SHP77 treated with DMSO at 0.1 percent for 48 hours (cell line): ENCODE results near the gene HOXA13.

Source experiments
- DNase-seq: peaks from one replicate; lab custom pipeline; 2025; lab: John Stamatoyannopoulos, UW

HOXA13 gene

DNA sequence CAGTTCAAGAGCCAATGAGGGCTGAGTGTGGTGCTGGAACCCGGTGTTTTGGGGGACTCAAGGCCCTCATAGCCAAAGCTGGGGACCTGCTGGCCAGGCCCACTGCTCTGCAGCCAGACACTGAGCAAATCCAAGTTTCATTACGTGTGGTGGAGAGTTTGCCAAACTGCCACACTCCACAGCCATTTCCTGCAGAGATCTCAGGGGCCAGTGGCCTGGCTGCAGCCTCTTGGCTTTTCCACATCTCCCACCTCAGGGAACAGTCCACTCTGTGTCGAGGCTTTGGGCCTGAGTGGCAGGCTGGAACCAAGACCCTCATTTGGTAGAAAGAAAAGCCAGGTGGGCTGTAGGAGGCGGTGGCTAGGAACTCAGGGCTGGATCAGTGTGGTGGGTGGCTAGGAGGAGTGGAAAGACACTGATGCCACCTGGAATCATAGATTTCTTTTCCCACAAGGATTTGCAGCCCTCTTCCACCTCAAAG is 18.1 kb downstream of the HOXA13 start:
- no peak for DNase-seq

DNA sequence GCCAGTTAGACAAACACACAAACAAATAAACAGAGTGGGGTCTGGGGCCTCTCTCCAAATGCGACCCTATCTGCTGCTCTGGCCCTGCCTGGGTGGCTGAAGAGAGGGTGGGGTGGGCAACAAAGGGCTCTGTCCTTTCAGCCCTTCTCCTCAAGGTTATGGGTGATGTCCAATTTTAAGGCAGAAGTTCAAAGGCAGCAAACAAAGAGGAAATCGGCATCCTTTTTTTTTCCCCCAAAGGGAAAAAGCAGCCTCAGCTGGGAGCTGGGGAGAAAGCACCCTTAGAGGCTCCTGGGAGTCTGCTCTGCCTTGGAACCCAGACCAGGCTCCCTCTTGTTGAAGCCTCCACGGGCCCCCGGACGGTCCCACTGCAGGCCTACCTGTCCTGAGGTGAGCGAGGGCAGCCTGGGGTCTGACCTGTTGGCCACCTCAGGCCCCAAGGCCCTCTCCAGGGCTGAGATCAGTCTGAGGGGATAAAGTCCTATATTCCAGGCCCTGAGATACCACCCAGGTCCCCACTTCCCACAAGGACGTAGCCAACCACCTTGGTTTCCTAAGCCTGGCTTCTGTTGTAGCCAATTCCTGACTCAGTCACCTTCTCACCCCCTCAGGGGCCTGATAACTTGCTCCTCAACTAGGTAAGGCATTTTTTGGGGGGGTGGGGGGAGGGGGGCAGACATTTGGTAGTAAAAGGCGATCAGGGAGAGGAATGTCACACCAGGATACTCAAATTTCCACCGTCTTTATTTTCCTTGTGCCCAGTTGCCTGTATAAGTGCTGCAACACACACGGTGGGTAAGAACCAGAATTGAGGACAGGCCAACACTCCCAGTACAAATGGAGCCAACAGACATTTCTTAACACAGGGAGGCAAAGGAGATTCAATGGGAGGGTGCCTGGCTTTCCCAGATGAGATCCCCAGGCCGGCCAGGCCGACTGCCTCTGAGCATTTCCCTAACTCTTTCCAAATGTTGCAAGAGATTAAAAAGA is 19.2 kb downstream of the HOXA13 start:
- no peak for DNase-seq

DNA sequence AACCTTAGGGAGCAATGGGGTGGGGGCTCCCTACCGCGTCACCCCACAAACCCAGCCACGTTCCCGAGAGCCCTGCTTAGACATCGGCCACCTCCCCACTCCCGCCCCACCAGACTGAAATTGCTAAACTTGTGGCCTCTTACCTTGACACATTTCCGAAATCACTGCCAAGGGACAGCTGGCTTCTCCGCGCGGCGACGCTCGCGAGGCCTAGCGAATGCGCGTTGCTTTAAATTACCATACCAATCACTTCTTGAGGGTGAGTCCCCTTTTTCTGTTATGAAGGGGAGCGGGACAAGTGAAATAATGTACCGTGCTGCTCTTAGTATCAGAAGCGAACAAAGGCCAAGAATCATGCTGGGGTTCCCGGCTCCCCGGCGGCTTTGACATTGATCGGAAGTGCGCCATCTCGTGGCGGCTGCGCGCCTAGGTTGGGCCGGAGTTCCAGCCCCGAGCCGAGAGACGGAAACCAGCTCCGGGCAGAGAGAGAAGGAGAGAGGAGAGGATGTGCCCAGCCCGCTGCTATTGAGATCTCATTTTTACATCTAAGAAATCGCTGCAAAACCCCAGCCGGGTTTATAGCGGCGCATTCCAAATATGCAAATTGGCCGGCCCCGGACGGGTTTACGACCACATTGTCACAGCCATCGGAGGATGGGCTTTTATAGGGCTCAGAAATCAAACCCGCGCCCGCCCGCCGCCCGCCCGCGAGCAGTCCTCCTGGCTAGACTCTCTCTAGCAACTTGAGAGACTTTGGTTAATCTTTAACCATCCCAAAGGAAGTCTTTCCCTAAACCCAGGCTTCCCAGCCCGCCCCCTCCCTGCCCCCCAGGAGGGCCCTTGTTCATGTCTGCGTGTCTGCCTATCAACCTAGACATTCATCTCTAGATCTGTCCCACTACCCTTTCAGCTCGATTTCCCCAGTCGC is 20.1 kb downstream of the HOXA13 start:
- no peak for DNase-seq

DNA sequence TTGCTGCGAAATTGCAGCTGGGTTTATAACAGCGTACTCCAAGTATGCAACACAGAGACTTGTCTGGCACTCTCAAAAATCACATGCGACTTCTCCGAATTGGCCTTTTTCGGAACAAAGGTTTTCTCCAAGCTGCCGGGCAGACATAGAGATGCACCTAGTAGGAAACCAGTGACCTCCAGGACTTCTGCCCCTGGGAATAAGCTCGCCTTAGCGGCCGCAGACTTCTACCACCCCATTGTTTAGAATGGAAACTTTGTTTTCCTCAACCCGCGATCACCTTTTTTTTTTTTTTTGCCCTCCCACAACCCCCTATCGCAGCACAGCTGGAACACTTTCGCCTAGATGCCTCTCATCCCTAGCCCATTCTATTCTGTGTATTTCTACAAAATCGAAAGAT is 20.9 kb downstream of the HOXA13 start:
- DNase-seq = no peak

DNA sequence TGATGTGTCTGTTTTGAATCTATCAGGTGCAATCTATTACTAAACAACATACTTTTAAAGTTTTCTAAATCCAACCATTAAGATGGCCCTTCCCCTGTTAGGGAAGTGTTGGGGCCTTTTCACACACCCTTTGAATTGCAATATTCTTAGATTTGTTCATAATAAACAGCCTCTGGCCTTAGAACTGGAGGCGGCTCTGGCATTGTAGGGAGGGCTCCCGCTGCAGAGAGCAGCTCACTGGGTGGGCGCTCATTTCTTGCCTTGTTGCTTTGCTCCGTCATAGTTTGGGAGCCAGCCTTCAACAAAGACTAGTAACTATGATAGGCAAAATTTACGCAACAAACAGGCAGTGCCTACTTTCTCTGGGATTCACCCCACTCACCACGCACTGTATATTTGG is 21.5 kb downstream of the HOXA13 start:
- DNase-seq = no peak

DNA sequence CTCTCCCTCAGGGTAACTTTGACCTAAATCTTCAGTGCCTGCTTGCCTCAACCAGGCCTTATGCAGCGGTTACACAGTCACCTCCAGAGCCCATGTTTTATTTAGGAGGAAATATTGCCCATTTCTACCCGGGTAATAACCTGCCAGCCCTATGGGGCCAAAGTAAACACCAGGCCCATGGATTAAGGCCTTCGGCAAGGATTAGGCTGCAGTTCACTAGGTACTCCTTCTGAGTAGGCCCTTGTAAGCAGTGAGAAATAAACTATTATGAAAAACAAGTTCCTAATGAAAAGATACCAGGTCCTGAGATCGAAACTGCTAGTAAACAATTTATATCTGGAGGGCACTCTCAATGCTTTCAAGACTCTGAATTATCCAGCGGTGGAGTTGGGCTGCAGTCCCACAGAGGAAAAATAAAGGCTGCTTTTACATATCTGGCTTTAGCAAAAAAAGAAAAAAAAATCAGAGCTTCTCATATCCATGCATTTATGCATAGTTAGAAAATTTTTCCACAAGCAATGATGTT is 22.0 kb downstream of the HOXA13 start:
- DNase-seq = no peak

DNA sequence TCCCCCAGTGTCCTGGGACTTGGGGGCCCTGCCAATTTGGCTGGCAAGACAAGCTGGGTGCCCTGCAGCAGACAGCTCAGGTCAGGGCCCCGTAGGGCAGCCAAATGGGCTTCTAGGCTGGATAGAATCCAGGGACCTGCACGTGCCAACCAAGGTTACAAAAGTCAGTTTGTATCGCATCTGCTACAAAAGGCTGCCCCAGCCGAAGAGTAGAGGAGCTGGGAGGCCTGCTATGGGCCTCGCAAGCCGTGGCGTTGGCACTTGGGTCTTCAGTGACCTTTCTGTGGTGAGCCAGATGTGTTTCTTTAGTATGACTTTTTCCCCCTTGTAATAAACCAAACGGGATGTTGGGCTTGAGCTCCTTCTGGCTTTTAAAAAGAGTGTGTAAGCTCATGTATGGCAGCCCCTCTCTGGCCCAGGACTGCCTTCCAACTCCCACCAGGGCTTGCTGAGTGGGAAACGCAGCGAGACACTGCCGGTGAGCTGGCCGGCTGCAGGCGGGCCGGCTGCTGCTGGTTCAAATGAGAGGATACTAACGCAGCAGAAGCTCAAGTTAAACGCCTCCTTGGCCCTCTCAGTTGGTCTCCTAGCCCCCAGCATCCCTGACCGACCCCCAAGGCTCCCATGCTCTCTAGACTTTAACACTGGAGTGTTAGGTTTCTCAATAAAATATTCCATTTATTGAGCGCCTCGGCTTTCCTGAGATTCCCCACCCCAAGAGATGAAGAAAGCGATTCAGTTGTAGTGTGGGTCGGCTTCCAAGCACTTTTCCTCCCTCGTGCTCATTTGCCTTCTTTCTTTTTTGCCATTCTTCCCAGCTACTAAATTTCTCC is 22.7 kb downstream of the HOXA13 start:
- DNase-seq = no peak

DNA sequence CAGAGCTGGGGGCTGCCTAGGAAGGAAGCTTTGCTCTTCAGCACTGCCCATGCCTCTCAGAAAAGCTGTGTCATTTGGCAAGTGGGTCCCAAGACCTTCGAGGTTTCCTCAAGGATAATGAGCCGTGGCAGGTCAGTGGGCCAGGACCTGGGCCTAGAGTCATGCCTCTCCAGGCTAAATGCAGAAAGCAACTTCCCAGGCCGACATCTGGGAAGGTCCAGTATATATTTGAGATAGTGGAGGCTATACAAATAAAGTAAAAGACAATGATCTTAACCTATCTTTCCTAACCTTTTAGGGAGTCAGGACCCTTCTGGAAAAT is 23.4 kb downstream of the HOXA13 start:
- no peak for DNase-seq

DNA sequence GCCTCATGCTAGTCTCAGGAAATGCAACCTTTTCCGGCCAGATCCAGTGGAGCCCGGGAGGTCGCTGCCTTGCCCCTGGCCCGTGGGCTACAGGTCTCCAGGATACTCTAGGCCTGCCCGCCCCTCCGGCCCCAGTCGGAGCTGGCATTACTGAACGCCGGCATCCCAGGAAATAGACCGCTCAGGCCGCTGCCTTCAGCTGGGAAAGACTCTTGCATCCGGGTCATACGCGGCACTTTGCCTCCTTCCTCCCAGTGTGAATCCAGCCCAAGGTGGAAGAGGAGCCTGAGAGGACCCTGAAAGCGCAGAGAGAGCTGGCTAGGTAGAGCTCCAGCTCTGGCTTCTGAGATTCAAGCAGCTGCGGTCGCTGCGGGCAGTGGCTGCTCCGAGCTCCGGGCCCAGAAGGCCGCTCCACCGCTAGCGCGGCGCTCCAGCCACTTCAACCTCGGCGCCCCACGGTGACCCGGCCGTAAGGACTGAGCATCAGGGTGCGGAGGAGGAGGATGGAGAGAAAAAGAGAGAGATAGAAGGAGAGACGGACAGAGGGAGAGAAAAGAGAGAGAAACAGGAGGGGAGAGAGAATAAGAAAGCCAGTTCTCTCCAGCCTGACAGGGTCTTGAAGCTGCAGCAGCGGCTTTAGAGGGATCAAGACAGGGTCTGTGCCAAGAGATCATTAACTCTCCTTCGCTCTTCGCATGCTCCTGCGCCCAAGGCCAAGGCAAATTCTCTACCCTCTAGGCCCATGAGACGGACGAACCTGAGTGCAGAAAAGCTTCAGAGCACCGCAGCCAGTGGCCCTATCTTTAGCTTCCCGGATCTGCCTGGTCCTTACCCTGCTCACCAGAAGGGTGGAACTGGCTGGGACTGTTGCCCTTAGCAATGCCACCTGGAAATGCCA is 24.0 kb downstream of the HOXA13 start:
- DNase-seq = no peak

DNA sequence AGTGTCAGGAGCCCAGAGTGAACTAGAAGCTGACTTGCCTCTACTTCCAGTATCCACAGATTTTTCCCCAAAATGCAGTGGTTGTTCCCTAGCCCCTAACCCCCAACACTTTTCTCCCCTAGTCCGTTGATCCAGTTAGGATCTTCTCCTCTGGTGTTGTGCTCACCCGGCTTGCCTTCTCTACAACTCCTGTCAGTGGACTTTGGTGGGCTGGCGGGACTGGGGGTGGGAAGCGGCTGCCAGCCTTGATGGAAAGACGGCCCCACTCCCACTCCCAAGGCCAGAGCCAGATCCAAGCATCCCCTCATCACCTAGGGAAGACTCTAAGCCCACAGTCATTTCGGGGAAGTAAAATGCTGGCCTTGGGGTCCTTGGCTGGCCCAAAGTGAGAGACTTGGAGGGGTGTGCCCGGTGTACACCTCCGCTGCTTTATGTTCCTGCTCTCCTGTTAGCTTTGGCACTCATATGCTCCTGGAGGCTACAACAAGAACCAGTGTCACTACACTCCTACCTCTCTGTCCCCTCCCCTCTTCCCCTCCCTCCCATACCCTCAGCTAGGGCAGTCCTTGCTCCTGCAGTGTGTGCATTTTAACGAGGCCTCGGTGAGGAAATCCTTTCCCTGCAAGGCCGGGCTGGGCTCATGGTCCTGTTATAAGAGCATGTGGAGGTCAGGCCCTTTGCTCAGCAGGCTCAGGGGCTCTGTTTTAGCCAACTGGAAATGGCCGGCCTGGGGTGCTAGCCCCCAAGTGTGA is 24.8 kb downstream of the HOXA13 start:
- no peak for DNase-seq

DNA sequence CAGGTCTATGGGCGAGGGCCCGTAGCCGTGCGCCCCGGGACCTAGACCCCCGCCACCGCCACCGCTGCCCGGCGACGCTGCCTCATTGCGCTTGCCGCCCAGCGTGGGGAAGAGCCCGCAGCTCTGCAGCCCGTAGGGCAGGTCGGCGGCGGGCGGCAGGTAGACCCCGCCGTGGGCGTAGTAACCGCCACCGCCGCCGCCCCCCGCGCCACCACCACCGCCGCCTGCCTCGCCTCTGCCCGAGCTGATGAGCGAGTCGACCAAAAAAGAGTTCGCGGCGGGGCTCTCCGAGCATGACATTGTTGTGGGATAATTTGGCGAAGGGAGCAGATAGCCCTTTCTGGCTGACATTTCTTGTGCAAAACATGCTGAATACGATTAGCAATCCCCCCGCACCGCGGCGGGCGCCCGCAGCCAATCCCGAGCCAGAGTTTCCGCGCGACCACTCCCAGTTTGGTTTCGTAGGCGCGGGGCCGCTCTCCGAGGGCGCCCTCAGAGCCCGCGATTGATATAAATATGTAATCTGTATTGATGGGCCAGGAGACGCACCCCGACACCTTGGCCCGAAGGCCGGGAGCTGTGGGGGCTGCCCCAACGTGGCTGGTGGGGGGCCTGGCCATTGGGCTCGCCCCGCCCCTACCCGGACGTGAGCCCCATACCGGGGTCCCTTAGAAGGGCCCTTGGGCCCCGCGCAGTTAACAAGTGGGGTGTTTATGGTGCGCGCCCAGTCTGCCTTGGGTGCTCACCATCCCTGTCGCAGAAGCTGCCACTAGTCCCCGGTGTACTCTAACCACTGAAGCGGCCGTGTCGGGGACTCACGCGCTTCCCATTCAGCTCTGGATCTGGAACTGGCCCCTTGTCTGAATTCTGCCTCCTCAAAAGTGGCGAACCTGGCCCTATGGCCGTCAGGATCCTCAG is 25.7 kb downstream of the HOXA13 start, which contains the start of gene HOXA10:
TSS of gene HOXA10 (minus strand) at position 365 of the 918 bp plus-strand sequence. CDS start at position 351, 14 bp downstream.
- DNase-seq = no peak

DNA sequence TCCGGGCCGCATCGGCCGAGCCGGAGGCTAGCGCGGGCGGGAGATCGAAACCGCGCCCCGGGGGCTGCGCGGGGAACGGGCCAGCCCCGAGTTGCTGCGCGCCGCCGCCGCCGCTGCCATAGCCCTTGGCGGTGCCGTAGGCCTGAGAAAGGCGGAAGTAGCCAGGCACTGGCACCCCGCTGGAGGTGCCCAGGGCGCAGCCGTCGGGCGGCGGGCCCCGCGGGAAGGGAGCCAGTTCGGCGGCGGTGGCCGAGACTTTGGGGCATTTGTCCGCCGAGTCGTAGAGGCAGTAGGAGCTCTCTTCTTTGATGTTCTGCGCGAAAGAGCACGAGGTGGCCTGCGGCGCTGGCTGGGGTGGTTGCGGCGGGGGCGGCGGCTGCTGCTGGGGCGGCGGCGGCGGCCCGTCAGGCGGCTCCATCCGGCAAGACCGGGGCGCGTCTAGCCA is 26.4 kb downstream of the HOXA13 start:
- DNase-seq = no peak

DNA sequence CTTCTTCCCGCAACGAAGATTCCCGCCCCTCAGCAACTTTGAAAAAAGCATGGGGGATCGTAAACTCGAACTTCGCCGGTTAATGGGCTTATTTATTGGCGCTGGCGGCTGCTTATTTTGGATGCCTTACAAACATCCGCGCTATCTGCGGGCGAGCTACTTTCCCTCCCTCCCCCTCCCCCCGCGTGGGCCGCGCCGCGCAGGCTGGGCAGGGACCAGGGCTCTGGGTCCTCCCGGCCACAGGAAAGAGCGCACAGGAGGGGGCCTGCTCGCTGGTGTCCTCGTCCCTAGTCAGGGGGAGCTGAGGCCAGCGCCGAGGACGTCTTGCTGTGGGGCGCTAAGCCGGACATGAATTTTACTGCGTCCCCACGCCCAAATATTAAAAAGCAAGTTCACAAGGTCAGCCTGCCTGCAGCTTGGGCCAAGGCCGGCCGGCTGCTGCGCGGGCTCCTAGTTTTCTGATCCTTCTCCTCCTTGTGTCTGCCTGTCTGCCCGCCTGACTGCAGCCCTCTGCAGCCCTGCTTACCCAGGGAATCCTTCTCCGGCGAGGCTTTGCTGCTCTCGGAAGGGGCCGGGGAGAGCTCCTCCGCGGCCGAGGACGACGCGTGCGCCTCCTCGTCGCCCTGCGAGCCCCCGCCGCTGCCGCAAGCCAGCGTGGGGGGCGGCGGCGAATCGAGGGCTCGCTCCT is 26.9 kb downstream of the HOXA13 start:
- no peak for DNase-seq

DNA sequence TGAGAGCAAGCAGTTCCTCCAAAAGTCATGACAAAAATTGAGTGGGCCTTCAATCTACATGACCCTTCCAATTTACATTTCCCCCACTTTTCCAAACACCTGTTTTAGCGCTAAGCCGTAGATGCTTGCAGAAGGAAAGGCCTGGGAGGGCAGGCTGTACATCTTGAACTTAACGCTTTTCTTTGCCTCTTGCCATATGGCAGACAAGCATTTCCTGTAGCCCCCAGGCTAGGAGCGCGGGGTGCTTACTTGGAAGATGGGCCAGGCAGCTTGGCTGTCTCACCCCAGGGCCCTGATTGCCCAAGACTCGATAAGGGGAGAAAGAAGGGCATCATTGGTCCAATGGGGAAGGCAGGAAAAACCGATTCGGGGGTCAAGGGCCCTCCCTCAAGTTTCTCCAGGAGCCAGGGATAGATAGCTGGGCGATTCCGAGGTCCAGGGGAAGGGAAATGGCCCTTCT is 27.5 kb downstream of the HOXA13 start:
- DNase-seq = no peak

DNA sequence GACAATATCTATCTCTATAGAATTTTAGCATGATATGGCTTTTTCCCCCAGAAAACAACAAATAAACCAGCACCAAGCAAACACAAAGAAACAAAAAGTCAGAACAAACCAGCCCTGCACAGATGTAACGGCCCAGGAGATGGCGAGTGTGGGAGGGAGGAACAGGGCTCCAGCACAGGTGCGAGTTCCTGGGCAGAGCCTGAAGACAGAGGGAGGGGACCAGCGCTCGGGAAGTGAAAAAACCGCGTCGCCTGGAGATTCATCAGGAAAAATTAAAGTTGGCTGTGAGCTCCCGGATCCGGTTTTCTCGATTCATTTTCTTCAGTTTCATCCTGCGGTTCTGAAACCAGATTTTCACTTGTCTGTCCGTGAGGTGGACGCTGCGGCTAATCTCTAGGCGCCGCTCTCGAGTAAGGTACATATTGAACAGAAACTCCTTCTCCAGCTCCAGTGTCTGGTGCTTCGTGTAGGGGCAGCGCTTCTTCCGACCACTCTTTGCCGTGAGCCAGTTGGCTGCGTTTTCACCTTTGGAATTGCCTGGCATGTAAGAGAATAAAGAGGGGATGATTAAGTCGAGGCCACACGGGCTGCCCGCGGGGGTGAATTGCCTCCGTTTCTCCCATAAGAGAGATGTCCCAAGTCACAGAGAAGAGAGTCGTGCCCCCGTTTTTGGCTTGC is 28.1 kb downstream of the HOXA13 start:
- DNase-seq = no peak

DNA sequence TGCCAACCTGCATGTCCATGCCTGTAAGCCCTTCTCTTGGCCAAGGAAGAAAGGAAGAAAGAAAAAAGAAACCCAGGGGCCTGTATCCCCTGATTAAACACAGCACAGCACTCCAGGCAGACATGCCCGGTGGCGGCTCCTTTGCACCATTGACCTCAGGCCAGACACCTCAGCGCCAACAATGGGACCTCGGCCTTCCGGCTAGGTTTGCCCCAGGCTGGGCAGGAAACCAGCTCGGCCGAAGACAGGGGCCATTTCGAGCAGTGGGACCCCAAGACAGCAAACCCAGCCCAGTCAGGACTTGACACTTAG is 28.6 kb downstream of the HOXA13 start:
- no peak for DNase-seq
